RWPE1 (cell line): ENCODE data around the gene ZNF79.

Source experiments
- CTCF ChIA-PET: fragments of 350-600 bp; sonication (Branson Sonifier 250); formaldehyde crosslinking; extraction: SDS; loops from one replicate; lab custom pipeline; 2021; lab: Yijun Ruan, JAX
- POLR2A ChIA-PET: fragments of 400-600 bp; formaldehyde crosslinking; extraction: SDS; loops from one replicate; lab custom pipeline; 2020; ENCODE audit warnings: antibody characterized with exemption; ENCODE audit not compliant: low non-redundant PET; lab: Yijun Ruan, JAX
- DNase-seq: peaks from one replicate; pipeline ENCODE4 v3.0.0; 2012; ENCODE audit warnings: low spot score
- H3K27ac ChIP-seq: fragments of 450-650 bp; 2 replicates; pipeline ENCODE4 v1.5.1; 2017
- CTCF ChIP-seq: fragments of 450-650 bp; conservative IDR thresholded peaks from 2 replicates; pipeline ENCODE4 v1.5.1; 2017; ENCODE audit warnings: low read depth, mild to moderate bottlenecking

ZNF79 gene

DNA sequence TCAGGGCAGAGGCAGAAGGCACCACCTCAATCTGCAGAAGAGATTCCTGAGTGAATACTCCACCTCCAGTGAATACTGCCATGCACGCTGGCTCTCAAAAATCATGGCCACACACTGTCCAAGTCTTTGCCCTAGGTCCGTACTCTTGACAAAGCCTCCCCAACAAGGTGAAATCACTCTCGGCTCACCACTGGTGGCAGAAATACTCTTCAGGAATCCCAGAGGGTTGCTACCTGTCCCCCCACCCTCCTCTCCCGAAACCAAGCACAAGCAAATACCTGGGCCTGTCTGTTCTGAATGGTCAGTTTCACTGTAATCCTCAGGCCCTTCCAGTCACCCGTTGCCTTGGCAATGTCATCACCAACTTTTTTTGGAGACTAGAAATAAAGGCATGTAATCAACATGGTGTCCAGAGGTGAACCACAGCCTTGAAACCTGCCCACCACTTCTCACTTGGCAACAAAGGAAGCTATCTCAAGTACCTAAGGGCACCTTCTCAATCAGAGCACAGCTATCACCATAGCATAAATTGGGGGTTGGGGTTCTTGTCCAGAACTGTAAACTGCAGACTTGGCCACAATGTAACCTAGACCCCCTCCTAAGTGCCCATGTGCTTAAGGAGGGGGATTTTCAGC lies 25.3 kb downstream of the ZNF79 start:
- ChIA-PET POLR2A (interaction anchor here (1.7 kb wide), 1 partner anchor 37 kb away, joined by 3 read pairs; no protein-coding TSS in a partner anchor), CTCF (no interaction called here)
- no peak for TF ChIP-seq CTCF
- peak overlapping the region; percentile 93 for H3K27ac ChIP-seq
- no peak for DNase-seq

DNA sequence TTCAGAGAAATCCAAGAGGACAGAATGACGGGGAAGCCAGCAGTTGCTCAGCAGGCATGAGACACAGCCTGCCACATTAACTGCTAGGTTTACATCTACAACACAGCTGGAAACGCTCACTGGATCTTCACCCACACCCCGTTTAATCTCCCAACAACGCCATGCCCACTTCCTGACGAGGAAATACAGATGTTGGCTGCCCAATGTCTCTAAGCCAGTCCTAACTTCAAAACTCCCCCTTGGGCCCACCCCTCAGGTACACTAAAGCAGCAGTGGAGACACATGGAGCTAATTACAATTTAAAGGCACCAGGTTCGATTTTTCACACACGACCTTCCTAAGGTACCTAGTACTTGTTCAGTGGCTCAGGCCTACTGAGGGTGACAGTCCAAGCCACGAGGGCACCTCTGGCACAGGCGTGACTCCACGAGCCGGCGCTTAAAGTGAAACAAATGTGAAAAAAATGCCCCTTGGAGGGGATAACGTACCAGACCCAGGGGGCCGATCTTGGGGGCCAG lies 26.1 kb downstream of the ZNF79 start:
- DNase-seq = no peak
- no peak for TF ChIP-seq CTCF
- ChIA-PET CTCF (no interaction called here), POLR2A (interaction anchor here (0.5 to 1.7 kb wide), 4 partner anchors 8 to 226 kb away, joined by 3 to 4 read pairs (median 3); no protein-coding TSS in a partner anchor)
- peak overlapping the region; percentile 93 for H3K27ac ChIP-seq

GRCh38 chr9:127450830-127451607 lies 26.8 kb downstream of the ZNF79 start, which contains the start of the genes LRSAM1 and RPL12:
TSS of gene LRSAM1 (plus strand) at chr9:127451510. CDS start at chr9:127454528, 3,018 bp downstream.
TSS of gene RPL12 (minus strand) at chr9:127451406. CDS start at chr9:127451317, 89 bp downstream.
- DNase-seq = peak; percentile 99
- ChIA-PET CTCF (no interaction called here), POLR2A (interaction anchor here (0.5 to 1.7 kb wide), 6 partner anchors 9 to 226 kb away, joined by 3 to 4 read pairs (median 3); partner anchors contain the start of gene SLC2A8)
- H3K27ac ChIP-seq = peak within 1 kb of the TSS; percentile 93
- TF ChIP-seq CTCF = no peak

- H3K27ac ChIP-seq = peak overlapping the region; percentile 93
- CTCF ChIA-PET = no interaction called here
- POLR2A ChIA-PET = interaction anchor here (0.7 to 1.2 kb wide), 3 partner anchors 35 to 227 kb away, joined by 3 to 4 read pairs (median 3); partner anchors contain the start of gene SLC2A8
- no peak for DNase-seq
- TF ChIP-seq CTCF = no peak
These were observed 27.4 kb downstream of the ZNF79 start for GRCh38 chr9:127451608-127451857.

DNA sequence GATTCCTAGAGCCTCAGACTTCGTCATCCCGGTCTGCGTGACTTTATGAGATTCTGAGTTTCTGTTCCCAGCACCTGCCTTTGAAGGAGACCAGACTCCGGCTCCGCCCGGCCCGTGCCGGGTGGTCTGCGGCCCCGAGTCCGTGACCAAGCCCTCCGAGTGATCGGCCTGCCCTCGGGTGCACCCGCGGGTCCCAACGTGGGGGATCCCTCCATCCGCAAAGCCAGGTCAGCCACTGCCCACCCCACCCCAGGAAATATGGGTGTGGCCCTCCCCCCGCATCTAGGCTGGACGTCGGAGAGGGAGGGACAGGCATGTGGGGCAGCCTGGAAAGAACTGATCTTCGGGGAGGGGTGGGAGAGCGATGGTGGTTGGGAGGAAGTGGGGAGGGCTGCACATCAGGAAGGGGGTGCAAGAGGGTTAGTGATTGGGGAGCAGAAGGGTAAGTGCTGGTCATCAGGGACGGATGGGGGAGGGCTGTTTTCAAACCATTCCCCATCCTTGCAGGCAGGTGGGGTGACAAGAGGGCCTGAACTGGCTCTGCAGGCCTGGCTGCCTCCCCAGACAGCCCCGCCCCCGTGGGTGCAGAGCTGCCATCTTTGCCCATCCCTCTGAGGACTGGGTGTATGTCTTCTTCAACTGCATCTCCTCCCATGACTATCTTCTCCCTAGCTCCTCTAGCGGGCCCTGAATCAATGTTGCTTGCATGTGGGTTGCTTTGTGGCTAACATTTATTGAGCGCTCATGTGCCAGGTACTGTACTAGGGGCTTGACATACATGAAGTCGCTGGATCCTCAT lies 27.9 kb downstream of the ZNF79 start:
- POLR2A ChIA-PET = interaction anchor here (0.7 to 1.1 kb wide), 3 partner anchors 8 to 55 kb away, joined by 3 to 8 read pairs (median 4); partner anchors contain the start of gene SLC2A8

More for the DNA sequence above, 27.9 kb downstream of the ZNF79 start:
- no peak for TF ChIP-seq CTCF
- H3K27ac ChIP-seq = peak overlapping the region; percentile 93
- CTCF ChIA-PET = interaction anchor here (0.9 to 1.3 kb wide), 2 partner anchors 55 to 129 kb away, joined by 3 read pairs; partner anchors contain the start of gene SLC2A8
- DNase-seq = peak; percentile 88
